K562 (cell line): ENCODE results near the gene CDH19. TPM values are rescaled to one million over a fixed set of nuclear protein-coding genes. Genes with fewer than 3 reads are reported as not detected.

ENCODE experiments used
- ATAC-seq: fragments of 200-7000 bp; cut with Tn5 transposase; 3 replicates; pipeline ENCODE4 v1.9.1; 2020; ENCODE audit warnings: moderate library complexity
- BruUV-seq: library from RNA; stranded (reverse); fragments of 400-500 nt; replicated peaks from 2 replicates; lab custom pipeline; 2021; lab: Mats Ljungman, UMichigan
- CTCF ChIA-PET: fragments of 300-600 bp; formaldehyde crosslinking; extraction: SDS; loops from one replicate; lab custom pipeline; 2021; ENCODE audit warnings: low intra/inter-chr PET ratio; lab: Yijun Ruan, JAX
- POLR2A ChIA-PET: fragments of 300-600, 350-650 bp; sonication (Branson Sonifier 250); formaldehyde crosslinking; extraction: SDS; loops from one replicate; lab custom pipeline; 2021; ENCODE audit warnings: antibody characterized with exemption, inconsistent platforms; lab: Yijun Ruan, JAX
- DNase-seq, 4 experiments: peaks; one replicate each; pipeline versions ENCODE4 v3.0.0 to v3.0.0-alpha.2; 2011 to 2018; ENCODE audit warnings: low spot score in 3 of 4, mixed read lengths in 3 of 4; ENCODE audit errors: extremely low read depth in 1 of 4
- FAIRE-seq: peaks from 2 replicates; lab custom pipeline; 2011; peaks lifted over from hg19 to GRCh38; lab: Jason Lieb, UNC
- H2AFZ ChIP-seq: 2 replicates; pipeline ENCODE4 v1.6.0; 2011; ENCODE audit warnings: low read depth, low read length, control low read depth, inconsistent platforms
- H3K27ac ChIP-seq: fragments of 200-600 bp; 3 replicates; pipeline ENCODE4 v1.8.0; 2011; ENCODE audit warnings: low read depth, mild to moderate bottlenecking, control low read depth, inconsistent platforms, low read length, moderate library complexity, mixed read lengths; ENCODE audit errors: extremely low read depth
- H3K27me3 ChIP-seq, 2 experiments: fragments of 300-600 bp in 1 of 2; 2 replicates in 1 of 2; 3 replicates in 1 of 2; pipeline versions ENCODE4 v1.6.0 to v1.8.0; 2011; ENCODE audit warnings: inconsistent platforms in 2 of 2, low read length in 2 of 2, mild to moderate bottlenecking in 1 of 2, mixed read lengths in 1 of 2, moderate library complexity in 1 of 2; ENCODE audit not compliant: control insufficient read depth in 2 of 2, insufficient read depth in 2 of 2
- H3K36me3 ChIP-seq: fragments of 300-600 bp; 3 replicates; pipeline ENCODE4 v1.8.0; 2011; ENCODE audit warnings: mild to moderate bottlenecking, low read length, inconsistent platforms; ENCODE audit not compliant: control insufficient read depth, insufficient read depth
- H3K4me1 ChIP-seq, 2 experiments: fragments of 200-600 bp in 1 of 2; replicated peaks in 1 of 2; 2 replicates in 1 of 2; 3 replicates in 1 of 2; pipeline versions ENCODE4 v1.5.1 to v1.8.0; 2011; ENCODE audit warnings: inconsistent platforms in 2 of 2, low read length in 2 of 2, mild to moderate bottlenecking in 1 of 2, mixed read lengths in 1 of 2, moderate library complexity in 1 of 2; ENCODE audit not compliant: control insufficient read depth in 2 of 2, insufficient read depth in 2 of 2
- H3K4me2 ChIP-seq: 2 replicates; pipeline ENCODE4 v1.6.1; 2011; ENCODE audit warnings: low read length, control low read depth, inconsistent platforms, mixed read lengths; ENCODE audit not compliant: insufficient read depth
- H3K4me3 ChIP-seq: fragments of 200-600 bp; sonication (generic), shearing (Covaris generic); 2 replicates; pipeline ENCODE4 v1.5.1; 2016; ENCODE audit warnings: control low read depth, inconsistent platforms
- H3K79me2 ChIP-seq: fragments of 200-600 bp; 3 replicates; pipeline ENCODE4 v1.8.0; 2011; ENCODE audit warnings: low read length, inconsistent platforms; ENCODE audit not compliant: control insufficient read depth, insufficient read depth
- H3K9ac ChIP-seq, 2 experiments: 2 replicates each; pipeline versions ENCODE4 v1.6.0 to v1.6.1; 2011; ENCODE audit warnings: low read depth in 2 of 2, low read length in 2 of 2, control low read depth in 1 of 2, inconsistent platforms in 1 of 2, mild to moderate bottlenecking in 1 of 2, mixed read lengths in 1 of 2; ENCODE audit not compliant: insufficient read depth in 1 of 2
- H3K9me1 ChIP-seq: one replicate; pipeline ENCODE4 v1.6.0; 2011; ENCODE audit warnings: inconsistent platforms, mild to moderate bottlenecking, low read length, moderate library complexity; ENCODE audit not compliant: control insufficient read depth, insufficient read depth
- H3K9me3 ChIP-seq: replicated peaks from 2 replicates; pipeline ENCODE4 v1.5.1; 2011; ENCODE audit warnings: low read depth, low read length, inconsistent platforms; ENCODE audit not compliant: control insufficient read depth, insufficient read depth
- H4K20me1 ChIP-seq: replicated peaks from 2 replicates; pipeline ENCODE4 v1.6.1; 2011; ENCODE audit warnings: low read length, inconsistent platforms, mixed read lengths; ENCODE audit not compliant: control insufficient read depth, insufficient read depth
- CEBPB ChIP-seq: fragments of 450-650 bp; IDR thresholded peaks from 2 replicates; pipeline ENCODE4 v1.6.1; 2016; ENCODE audit warnings: missing genetic modification characterization, missing compliant biosample characterization
- EGR1 ChIP-seq: fragments of 450-650 bp; conservative IDR thresholded peaks from 2 replicates; pipeline ENCODE4 v1.6.1; 2017; ENCODE audit warnings: mild to moderate bottlenecking
- MEF2D ChIP-seq: conservative IDR thresholded peaks from 2 replicates; pipeline ENCODE4 v1.6.1; 2016; ENCODE audit warnings: low read depth, missing genetic modification characterization, missing compliant biosample characterization
- MTA3 ChIP-seq: fragments of 450-650 bp; formaldehyde crosslinking; IDR thresholded peaks from 2 replicates; pipeline ENCODE4 v1.6.1; 2017; ENCODE audit warnings: mild to moderate bottlenecking, borderline replicate concordance
- PTBP1 ChIP-seq: fragments of 200-400 bp; formaldehyde crosslinking; IDR thresholded peaks from 2 replicates; pipeline ENCODE4 v1.6.1; 2017; ENCODE audit warnings: low read depth, low read length
- RBBP5 ChIP-seq: fragments of 200-600 bp; sonication (generic); IDR thresholded peaks from 2 replicates; pipeline ENCODE4 v1.6.1; 2012; ENCODE audit warnings: borderline replicate concordance, mild to moderate bottlenecking, low read length, control low read depth, inconsistent platforms; ENCODE audit not compliant: insufficient read depth, poor library complexity, severe bottlenecking
- RREB1 ChIP-seq: fragments of 250-450 bp; sonication (Bioruptor Pico); IDR thresholded peaks from 2 replicates; pipeline ENCODE4 v1.4.0; 2020
- SIN3B ChIP-seq: fragments of 450-650 bp; IDR thresholded peaks from 2 replicates; pipeline ENCODE4 v1.6.1; 2017; ENCODE audit warnings: low read depth, mild to moderate bottlenecking, moderate library complexity
- SRSF9 ChIP-seq: fragments of 200-400 bp; formaldehyde crosslinking; IDR thresholded peaks from 2 replicates; pipeline ENCODE4 v1.6.1; 2017; ENCODE audit warnings: low read depth, low read length, borderline replicate concordance
- U2AF2 ChIP-seq: fragments of 200-400 bp; formaldehyde crosslinking; optimal IDR thresholded peaks from 2 replicates; pipeline ENCODE3; 2017; ENCODE audit warnings: low read depth, mild to moderate bottlenecking, low read length
- WGBS: fragments of 100-300 bp; shearing (Covaris generic); methylation state at CpG from one replicate; pipeline ENCODE4 v1.1.6; 2016; ENCODE audit warnings: low coverage, mixed read lengths; ENCODE audit not compliant: insufficient coverage; ENCODE audit errors: missing lambda C conversion rate; 5-methylcytosine and 5-hydroxymethylcytosine counted together
- in situ Hi-C: fragments of 300-500 bp; cut with MboI; formaldehyde crosslinking; loops from 4 replicates; pipeline ENCODE4 v1.15.0; 2018; ENCODE audit warnings: inconsistent platforms, mixed read lengths
- intact Hi-C: fragments of 100-400 bp; cut with micrococcal nuclease; formaldehyde crosslinking; loops from 2 replicates; pipeline ENCODE4 v1.14.2; 2022
- polyA plus RNA-seq, 8 experiments: library from polyadenylated mRNA; depleted of rRNA in 4 of 8; stranded (reverse) in 5 of 8; unstranded in 3 of 8; fragments of >200 nt; fragmentation: Nextera tagmentation in 2 of 8; fragmentation: Illumina TruSeq in 1 of 8; extraction: Ambion mirVana in 2 of 8; extraction: Trizol in 1 of 8; gene quantifications; 2 replicates each; pipeline versions ENCODE4 v1.2.1 to v1.2.3, GENCODE V29; 2011 to 2014; ENCODE audit warnings: inconsistent platforms in 1 of 8, missing spikeins in 1 of 8
- total RNA-seq, 7 experiments: library from RNA; depleted of rRNA in 6 of 7; stranded (reverse); fragments of >200 nt in 6 of 7; fragmentation: Illumina TruSeq in 2 of 7; extraction: Trizol in 2 of 7; gene quantifications; 2 replicates each; pipeline versions ENCODE4 v1.2.1 to v1.2.3, GENCODE V29; 2011 to 2021; ENCODE audit warnings: low replicate concordance in 1 of 7
- TF ChIP-seq, protein P1 (sequence below): sonication (generic); formaldehyde crosslinking; IDR thresholded peaks from 2 replicates; pipeline ENCODE4 v1.8.1; 2022; ENCODE audit warnings: missing genetic modification reagents
- TF ChIP-seq, protein P2 (sequence below): fragments of 250-450 bp; sonication (Bioruptor Pico); IDR thresholded peaks from 2 replicates; pipeline ENCODE4 v1.9.0; 2021; ENCODE audit warnings: mild to moderate bottlenecking, inconsistent platforms

CDH19 gene
- total and polyA plus RNA-seq, 9 of the 15 experiments (the other 6 are each of a cell fraction or from before 2014, with no cell fraction given), result not detected

- no peaks in the 10 kb centered on the region for H3K9me3 ChIP-seq
- ATAC-seq, result no peak
- no peak overlapping the region for H3K4me2 ChIP-seq
- no peak overlapping the region for H3K4me3 ChIP-seq
- H3K36me3 ChIP-seq, result no peaks in the 10 kb centered on the region
- ChIA-PET CTCF (no interaction called here), POLR2A (no interaction called here)
- no TSS peak for BruUV-seq
- H3K4me1 ChIP-seq, result no peaks in the 10 kb centered on the region
- intact Hi-C loops (no loop called here), in situ Hi-C loops (no loop called here)
- no peaks in the 10 kb centered on the region for H3K9me1 ChIP-seq
- no peaks in the 10 kb centered on the region for H3K27me3 ChIP-seq
- 3% methylated on average over 2 of the region's 2 CpGs for WGBS
- no peak overlapping the region for H3K9ac ChIP-seq
- H3K27ac ChIP-seq, result no peak overlapping the region
- H2AFZ ChIP-seq, result no peak overlapping the region
- H3K79me2 ChIP-seq, result no peaks in the 10 kb centered on the region
- FAIRE-seq, result no peak
- DNase-seq, result no peak
- no peaks in the 10 kb centered on the region for H4K20me1 ChIP-seq
- TF ChIP-seq PTBP1, result no peak
- TF ChIP-seq, protein P1, sequence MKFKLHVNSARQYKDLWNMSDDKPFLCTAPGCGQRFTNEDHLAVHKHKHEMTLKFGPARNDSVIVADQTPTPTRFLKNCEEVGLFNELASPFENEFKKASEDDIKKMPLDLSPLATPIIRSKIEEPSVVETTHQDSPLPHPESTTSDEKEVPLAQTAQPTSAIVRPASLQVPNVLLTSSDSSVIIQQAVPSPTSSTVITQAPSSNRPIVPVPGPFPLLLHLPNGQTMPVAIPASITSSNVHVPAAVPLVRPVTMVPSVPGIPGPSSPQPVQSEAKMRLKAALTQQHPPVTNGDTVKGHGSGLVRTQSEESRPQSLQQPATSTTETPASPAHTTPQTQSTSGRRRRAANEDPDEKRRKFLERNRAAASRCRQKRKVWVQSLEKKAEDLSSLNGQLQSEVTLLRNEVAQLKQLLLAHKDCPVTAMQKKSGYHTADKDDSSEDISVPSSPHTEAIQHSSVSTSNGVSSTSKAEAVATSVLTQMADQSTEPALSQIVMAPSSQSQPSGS (CRISPR knock-in tag), result no peak
- TF ChIP-seq MTA3, result no peak
- TF ChIP-seq RBBP5, result no peak
- TF ChIP-seq SRSF9, result no peak
- no peak for TF ChIP-seq EGR1
- no peak for TF ChIP-seq CEBPB (tag)
- TF ChIP-seq SIN3B, result no peak
- TF ChIP-seq U2AF2, result no peak
- TF ChIP-seq, protein P2, sequence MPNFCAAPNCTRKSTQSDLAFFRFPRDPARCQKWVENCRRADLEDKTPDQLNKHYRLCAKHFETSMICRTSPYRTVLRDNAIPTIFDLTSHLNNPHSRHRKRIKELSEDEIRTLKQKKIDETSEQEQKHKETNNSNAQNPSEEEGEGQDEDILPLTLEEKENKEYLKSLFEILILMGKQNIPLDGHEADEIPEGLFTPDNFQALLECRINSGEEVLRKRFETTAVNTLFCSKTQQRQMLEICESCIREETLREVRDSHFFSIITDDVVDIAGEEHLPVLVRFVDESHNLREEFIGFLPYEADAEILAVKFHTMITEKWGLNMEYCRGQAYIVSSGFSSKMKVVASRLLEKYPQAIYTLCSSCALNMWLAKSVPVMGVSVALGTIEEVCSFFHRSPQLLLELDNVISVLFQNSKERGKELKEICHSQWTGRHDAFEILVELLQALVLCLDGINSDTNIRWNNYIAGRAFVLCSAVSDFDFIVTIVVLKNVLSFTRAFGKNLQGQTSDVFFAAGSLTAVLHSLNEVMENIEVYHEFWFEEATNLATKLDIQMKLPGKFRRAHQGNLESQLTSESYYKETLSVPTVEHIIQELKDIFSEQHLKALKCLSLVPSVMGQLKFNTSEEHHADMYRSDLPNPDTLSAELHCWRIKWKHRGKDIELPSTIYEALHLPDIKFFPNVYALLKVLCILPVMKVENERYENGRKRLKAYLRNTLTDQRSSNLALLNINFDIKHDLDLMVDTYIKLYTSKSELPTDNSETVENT, result no peak
- TF ChIP-seq RREB1, result no peak
- no peak for TF ChIP-seq MEF2D (tag)
These were observed 92.6 kb downstream of the CDH19 start for GRCh38 chr18:66511289-66511688.
